Tibial nerve (tissue), 3 donors: Measurements from ENCODE around the gene KRTAP4-6.

ENCODE experiments used
- POLR2A ChIP-seq, 2 donors: fragments of 450-650 bp; IDR thresholded peaks; one replicate each; pipeline ENCODE4 v1.6.1; 2017; ENCODE audit warnings: antibody characterized with exemption in 2 of 2, mild to moderate bottlenecking in 2 of 2, moderate library complexity in 2 of 2
- TF ChIP-seq, protein P1 (sequence below), 5 experiments: fragments of 200-600 bp in 3 of 5; fragments of 450-650 bp in 2 of 5; sonication (generic) in 3 of 5; IDR thresholded peaks; one replicate each; pipeline ENCODE4 v1.5.1; 2016 to 2019; ENCODE audit warnings: antibody characterized with exemption in 5 of 5, mild to moderate bottlenecking in 3 of 5, moderate library complexity in 2 of 5

DNA sequence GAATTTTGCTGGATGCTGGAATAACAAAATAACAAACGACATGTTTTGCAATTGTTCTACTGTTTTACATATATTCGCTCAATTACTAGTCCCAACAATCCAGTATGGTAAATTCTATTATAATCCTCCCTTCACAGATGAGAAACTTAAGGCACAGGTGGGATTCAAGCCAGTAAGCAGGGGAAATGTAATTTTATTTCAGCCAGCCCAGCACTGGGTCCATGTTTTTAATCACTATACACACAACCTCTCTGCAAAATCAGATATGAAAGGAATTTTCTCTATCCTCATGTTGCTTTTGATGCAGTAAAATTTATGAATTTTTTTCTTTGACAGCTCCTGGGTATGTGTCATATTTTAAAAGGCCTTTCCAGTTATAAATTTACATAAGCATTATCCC lies 4.9 kb upstream of the KRTAP4-6 start:
- TF ChIP-seq, protein P1, sequence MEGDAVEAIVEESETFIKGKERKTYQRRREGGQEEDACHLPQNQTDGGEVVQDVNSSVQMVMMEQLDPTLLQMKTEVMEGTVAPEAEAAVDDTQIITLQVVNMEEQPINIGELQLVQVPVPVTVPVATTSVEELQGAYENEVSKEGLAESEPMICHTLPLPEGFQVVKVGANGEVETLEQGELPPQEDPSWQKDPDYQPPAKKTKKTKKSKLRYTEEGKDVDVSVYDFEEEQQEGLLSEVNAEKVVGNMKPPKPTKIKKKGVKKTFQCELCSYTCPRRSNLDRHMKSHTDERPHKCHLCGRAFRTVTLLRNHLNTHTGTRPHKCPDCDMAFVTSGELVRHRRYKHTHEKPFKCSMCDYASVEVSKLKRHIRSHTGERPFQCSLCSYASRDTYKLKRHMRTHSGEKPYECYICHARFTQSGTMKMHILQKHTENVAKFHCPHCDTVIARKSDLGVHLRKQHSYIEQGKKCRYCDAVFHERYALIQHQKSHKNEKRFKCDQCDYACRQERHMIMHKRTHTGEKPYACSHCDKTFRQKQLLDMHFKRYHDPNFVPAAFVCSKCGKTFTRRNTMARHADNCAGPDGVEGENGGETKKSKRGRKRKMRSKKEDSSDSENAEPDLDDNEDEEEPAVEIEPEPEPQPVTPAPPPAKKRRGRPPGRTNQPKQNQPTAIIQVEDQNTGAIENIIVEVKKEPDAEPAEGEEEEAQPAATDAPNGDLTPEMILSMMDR (IDR thresholded peaks at IDR 0.05), result no peak
- TF ChIP-seq POLR2A (IDR thresholded peaks at IDR 0.05), result no peak
